GM04504 (cell line): ENCODE results near the gene FAM163B.

Experiments
- DNase-seq: peaks from one replicate; pipeline ENCODE4 v3.0.0-alpha.2; 2012; ENCODE audit warnings: low read depth

The FAM163B gene

DNA sequence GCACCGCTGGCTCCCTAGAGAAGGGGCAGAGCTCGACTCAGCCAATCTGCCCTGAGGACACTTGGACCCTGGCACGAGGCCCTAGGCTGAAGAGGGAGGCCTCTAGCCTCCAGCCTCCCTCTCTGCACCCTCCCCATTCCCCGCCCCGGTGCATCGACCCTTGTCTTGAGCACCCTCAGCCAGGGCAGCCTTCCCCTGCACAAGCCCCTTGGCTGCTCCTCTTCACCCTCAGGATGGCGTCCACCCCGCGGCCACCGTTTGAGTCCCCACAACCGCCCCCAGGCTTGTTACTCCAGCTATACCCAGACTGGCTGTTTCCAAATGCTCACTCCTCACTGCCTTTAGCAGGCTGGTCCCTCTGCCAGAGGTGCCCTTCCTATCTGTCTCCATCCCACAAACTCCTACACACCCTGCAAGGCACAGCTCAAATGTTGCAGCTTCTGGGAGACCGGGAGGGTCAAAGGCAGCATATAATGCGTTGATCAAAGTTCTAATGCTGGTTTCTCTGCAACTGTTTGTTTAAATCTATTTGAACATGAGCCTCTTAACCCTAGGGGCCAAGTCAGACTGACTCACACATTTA is 6.5 kb upstream of the FAM163B start:
- DNase-seq, result no peak

DNA sequence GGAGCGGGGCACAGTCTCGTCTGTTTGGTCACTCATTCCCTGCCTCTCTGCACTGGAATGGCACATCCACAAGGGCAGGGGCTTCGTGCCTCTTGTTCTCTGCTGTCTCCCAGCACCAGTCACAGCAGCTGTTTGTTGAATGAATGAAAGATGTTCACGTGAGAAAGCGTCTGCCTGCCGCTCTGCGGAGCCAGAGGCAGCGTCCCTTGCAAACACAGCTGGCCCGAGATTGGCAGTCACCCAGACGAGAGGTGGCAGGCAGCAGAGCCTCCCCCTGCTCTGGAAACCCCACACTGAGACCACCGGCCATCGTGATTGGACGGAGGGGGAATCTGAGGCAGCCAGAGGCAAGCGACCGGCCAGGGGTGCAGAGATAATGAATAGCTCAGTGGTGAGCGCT is 6.0 kb upstream of the FAM163B start:
- no peak for DNase-seq

DNA sequence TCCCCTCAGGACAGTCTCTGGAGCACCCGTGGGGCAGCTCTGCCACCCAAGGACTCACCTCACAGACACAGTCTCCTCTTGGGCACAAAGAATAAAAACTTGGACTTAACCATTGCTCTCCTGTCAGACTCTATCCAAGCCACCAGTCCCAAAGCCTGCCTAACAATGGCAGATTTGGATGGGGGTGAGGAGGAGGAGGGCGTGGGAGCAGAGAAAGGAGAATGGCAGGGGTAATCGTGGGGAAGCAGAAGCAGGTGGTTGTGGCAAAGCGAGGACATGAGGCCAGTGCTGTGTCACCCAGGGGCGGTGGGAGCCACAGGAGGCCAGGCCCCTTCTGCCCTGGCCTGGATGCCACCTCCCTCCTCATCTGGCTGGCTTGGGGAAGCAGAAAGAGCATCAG is 5.5 kb upstream of the FAM163B start:
- DNase-seq, result no peak

GRCh38 chr9:133614056-133614455 is 4.9 kb upstream of the FAM163B start:
- DNase-seq, result no peak

DNA sequence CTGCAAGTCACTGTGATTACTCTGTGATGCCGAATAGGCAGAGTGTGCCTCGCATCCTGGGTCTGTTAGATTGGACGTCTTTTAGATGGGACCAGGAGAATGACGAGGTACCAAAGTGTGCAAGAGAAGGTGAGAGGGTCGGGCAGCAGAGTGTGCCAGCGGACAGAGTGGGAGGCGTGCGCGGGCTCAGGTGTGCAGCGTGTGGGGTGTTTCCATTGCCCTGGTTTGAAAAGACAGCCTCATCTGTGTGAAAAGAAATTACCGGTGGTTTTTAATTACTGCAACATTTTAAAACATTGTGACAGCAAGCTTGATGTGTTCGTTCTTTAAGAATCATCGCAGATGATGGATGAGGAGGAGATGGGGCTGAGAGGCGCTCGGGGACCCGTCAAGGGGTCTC is 4.2 kb upstream of the FAM163B start:
- no peak for DNase-seq

- DNase-seq, result no peak
These were observed 3.6 kb upstream of the FAM163B start for GRCh38 chr9:133612816-133613215.

DNA sequence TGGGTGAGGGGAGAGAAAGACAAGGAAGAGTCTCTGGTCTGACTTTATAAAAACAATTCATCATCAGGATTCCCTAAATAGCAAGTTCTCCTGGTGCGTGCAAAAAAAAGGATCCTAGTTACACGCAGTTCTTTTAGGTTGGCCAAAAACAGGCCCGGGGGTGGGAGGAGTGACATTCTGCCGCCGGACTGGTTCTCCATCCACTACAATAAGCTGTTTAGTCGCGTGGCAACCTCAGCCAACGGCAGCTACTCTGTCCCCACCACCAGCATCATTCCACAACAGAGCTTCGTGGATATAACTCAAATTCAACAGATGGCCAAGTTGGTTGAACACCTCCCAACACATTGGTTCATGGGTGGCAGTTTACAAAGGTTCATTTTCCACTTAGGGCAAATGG is 2.9 kb upstream of the FAM163B start:
- no peak for DNase-seq

- DNase-seq, result no peak
These were observed 1.7 kb upstream of the FAM163B start for GRCh38 chr9:133610845-133611244.

DNA sequence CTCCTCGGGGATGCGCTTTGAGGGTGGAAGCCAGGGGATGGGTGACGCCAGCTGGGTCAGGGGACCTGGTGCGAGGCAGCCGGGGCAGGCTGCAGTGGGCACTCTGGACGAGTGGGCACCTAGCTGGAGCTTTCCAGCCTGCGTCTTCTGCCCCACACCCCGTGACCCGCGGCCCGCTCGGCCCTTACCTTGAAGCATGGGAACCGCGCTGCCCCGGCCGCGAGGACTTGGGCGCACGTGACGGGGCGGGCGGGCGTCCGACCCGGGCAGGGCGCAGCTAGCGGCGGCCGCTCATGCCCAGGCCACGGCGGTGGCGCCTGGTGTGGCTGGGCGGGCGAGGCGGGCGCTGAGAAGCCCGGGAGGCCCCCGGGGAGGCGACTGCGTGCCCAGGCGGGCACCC is 300 bp downstream of the FAM163B start:
- no peak for DNase-seq

- no peak for DNase-seq
These were observed 807 bp downstream of the FAM163B start for GRCh38 chr9:133608382-133608781.

DNA sequence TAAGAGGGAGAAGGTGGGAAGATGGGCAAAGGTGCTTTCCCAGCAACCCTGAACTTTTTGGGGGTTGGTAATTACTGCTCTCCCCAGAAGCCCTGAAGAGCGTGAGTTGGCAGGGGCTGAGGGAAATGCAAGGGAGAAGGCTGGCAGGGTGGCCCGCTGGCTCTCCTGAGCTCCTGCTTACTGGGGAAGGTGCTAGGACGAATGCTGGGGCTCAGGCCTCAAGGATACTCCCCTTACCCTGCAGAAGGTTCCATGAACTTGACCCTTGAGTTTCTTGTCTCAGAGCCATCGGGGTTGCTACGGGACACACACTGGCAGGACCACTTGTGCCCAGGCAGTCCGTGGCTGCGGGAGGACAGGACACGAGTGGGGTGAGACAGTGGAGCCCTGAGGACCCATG is 1.2 kb downstream of the FAM163B start:
- no peak for DNase-seq

DNA sequence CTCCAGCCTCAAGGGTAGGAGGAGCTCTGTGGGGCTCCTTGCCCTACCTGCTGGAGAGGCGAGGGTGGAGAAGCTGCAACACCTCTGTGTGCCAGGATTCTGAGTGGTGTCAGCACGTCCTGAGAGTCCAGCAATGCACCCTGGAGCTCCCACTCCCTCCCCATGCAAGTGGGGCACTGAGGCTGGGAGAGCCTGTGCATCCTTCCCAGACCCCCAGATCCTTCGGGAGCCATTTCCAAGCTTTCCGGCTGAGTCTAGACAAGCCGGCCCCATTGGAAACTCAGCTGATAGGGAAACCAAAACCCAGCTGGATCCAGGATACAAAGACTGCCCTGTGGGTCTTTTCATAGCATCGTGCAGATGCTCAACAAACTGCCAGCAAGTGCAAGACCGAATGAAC is 1.8 kb downstream of the FAM163B start:
- no peak for DNase-seq

GRCh38 chr9:133606708-133607025 is 2.5 kb downstream of the FAM163B start:
- no peak for DNase-seq

DNA sequence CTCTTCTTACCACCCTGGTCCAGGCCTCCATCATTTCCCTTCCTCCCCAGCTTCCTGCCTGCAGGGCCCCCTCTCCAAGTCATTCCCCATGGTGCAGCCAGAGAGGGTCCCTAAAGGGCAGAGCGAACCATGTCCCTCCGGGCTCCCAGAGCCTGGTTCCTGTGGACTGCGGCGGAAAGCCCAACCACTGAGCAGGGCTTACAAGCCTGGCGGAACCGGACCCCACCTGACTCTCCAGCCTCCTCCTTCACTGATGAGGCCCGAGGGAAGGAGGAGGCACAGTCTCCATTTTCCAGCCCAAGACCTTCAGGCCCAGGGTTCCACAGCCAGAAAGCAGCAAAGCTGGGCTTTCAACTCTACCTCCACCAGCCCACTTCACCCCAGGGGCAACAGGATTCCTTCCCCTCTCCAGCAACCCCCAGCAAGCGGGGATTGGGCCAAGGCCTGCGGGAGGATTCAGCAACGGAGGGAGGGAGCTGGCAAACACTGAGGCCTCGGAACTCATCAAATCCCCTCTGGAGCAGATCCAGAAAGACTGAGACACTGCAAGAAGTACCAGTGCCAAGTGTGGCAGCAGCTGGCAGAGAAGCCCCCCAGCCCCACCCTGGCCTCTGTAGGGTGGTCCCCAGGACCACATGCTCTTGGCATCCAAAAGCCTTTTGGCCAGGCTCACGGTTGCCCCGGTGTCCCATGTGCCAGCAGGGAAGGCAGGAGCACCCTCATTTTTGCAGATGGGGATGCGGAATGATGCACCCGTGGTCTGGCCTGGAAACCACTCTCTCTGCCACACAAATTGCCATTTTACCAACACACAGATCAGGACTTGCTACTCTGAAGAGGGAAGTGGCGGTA is 3.1 kb downstream of the FAM163B start:
- no peak for DNase-seq

DNA sequence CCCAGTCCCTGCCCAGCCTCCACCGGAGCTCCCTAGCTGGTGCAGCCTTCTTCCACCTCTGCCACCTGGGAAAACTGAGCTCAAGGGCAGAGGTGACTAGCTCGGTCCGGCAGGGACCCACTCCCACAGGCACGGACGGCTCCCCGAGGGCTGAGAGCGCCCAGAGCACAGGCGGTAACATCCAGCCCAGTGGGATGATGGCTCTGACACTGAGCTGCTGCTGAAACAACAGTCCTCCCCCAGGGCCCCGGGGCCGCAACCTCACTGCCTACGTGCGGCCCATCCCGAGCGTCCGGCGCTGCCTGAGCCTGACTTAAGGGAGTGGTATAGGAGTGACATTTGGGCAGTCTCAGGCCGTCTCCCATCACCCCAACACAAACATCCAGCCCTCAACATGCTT is 3.7 kb downstream of the FAM163B start:
- no peak for DNase-seq

- no peak for DNase-seq
These were observed 4.3 kb downstream of the FAM163B start for GRCh38 chr9:133604856-133605255.

GRCh38 chr9:133604214-133604613 is 5.0 kb downstream of the FAM163B start:
- DNase-seq, result no peak

DNA sequence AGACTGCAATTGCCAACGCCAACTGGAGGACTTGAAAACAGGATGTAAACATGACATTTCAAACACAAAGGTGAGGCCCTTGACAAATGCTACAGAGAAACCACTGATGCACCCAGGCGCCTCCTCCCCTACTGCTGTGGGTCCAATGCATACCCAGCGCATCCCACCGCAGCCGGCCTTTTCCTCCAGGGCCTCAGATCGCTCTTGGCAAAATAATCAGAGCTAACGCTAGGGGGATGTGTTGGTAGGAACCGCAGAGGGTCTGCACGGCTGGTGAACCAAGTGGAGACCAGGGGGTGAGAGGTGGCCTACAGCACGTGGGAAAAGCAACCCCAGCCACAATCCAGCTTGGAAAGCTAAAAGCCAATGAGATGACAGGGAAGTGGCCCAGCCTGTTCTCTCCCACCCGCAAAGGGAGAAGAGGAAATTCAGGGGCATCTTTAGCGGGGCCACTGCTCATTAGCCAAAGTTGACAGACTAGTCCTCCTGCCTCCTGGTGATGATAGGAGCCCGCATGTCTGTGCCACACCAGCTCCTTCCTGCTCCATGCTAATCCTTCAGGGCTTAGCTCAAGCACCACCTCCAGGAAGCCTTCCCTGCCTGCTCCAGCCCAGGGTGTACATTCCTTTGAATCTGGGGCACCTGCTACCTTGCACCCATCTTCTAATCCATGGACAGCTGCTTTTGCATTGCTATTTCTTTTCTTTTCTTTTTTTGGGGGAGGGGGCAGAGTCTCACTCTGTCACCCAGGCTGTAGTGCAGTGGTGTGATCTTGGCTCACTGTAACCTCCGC is 5.9 kb downstream of the FAM163B start:
- DNase-seq, result no peak

DNA sequence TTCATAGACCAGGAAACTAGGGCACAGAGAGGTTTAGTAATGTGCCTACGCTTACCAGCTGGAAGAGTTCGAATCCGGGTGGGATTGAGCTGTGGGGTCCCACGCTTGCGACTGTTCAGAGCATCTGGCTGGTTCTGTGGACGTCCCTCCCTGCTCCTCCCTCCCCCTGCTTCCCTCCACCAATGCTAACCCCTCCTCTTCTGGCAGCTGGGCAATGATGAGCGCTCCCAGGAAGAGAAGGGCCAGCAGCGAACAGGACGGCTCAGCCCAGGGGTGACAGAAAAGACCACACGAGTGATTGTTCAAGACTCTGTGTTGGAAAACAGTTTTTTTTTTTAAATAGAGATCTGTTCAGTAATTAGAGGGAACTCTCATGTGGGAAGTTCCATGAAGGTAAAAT is 6.9 kb downstream of the FAM163B start:
- no peak for DNase-seq

GRCh38 chr9:133601746-133602145 is 7.4 kb downstream of the FAM163B start:
- no peak for DNase-seq

- no peak for DNase-seq
These were observed 8.4 kb downstream of the FAM163B start for GRCh38 chr9:133600739-133601138.

GRCh38 chr9:133599470-133600173 is 9.6 kb downstream of the FAM163B start:
- DNase-seq, result no peak

DNA sequence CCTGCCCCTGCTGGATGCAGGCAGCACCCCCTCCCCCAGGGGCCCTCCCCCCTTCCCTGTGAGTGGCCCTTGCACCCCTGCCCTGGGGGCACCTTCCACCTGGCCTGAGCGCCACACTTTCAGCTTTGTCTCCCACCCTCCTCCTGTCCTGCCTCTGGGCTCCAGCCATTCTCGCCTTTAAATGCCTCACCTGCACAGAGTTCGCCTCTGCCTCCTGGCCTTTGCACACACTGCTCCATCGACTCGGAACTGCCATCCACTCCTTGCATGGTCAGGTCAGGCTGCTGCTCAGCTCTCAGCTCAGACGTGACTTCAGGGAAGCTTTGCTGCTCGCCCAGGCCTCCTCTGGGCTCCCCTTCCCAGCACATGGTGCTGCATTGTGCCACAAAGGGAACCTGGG is 10.2 kb downstream of the FAM163B start:
- no peak for DNase-seq
